KMS-11 (cell line): ENCODE results near the gene COQ10B.

Experiments
- H2AFZ ChIP-seq: fragments of 200-600 bp; sonication (generic); 2 replicates; pipeline ENCODE4 v1.6.1; 2016; ENCODE audit warnings: antibody characterized with exemption, mixed run types, low read depth
- H3K27ac ChIP-seq: fragments of 200-600 bp; sonication (generic); 2 replicates; pipeline ENCODE4 v1.6.1; 2016; ENCODE audit warnings: mild to moderate bottlenecking, mixed run types
- H3K27me3 ChIP-seq: fragments of 200-600 bp; sonication (generic); 2 replicates; pipeline ENCODE4 v1.6.1; 2017; ENCODE audit warnings: mild to moderate bottlenecking, low read depth, mixed run types, moderate library complexity; ENCODE audit not compliant: insufficient read depth
- H3K36me3 ChIP-seq: fragments of 200-600 bp; sonication (generic); 2 replicates; pipeline ENCODE4 v1.6.1; 2017; ENCODE audit warnings: mild to moderate bottlenecking, mixed run types; ENCODE audit not compliant: insufficient read depth
- H3K4me1 ChIP-seq: fragments of 200-600 bp; sonication (generic); 2 replicates; pipeline ENCODE4 v1.6.1; 2016; ENCODE audit warnings: mild to moderate bottlenecking, low read depth, mixed run types; ENCODE audit not compliant: poor library complexity, severe bottlenecking
- H3K4me2 ChIP-seq: fragments of 200-600 bp; sonication (generic); 2 replicates; pipeline ENCODE4 v1.7.0; 2016; ENCODE audit warnings: mild to moderate bottlenecking, mixed run types
- H3K4me3 ChIP-seq: fragments of 200-600 bp; sonication (generic); IDR thresholded peaks from 2 replicates; pipeline ENCODE4 v1.6.1; 2017; ENCODE audit warnings: low read depth, low read length, mixed read lengths; ENCODE audit not compliant: insufficient read depth
- H3K79me2 ChIP-seq: fragments of 200-600 bp; sonication (generic); 2 replicates; pipeline ENCODE4 v1.6.1; 2016; ENCODE audit warnings: low read depth, mixed run types; ENCODE audit not compliant: insufficient read depth
- H3K9ac ChIP-seq: fragments of 200-600 bp; sonication (generic); 2 replicates; pipeline ENCODE4 v1.6.1; 2016; ENCODE audit warnings: mild to moderate bottlenecking, mixed run types
- H4K20me1 ChIP-seq: fragments of 200-600 bp; sonication (generic); 2 replicates; pipeline ENCODE4 v1.6.1; 2016; ENCODE audit warnings: mild to moderate bottlenecking, mixed run types; ENCODE audit not compliant: insufficient read depth
- TF ChIP-seq, protein P1 (sequence below): fragments of 200-600 bp; sonication (generic); conservative IDR thresholded peaks from 2 replicates; pipeline ENCODE4 v1.6.1; 2017; ENCODE audit warnings: low read depth, mild to moderate bottlenecking, antibody characterized with exemption, low read length, moderate library complexity, mixed read lengths

The COQ10B gene

DNA sequence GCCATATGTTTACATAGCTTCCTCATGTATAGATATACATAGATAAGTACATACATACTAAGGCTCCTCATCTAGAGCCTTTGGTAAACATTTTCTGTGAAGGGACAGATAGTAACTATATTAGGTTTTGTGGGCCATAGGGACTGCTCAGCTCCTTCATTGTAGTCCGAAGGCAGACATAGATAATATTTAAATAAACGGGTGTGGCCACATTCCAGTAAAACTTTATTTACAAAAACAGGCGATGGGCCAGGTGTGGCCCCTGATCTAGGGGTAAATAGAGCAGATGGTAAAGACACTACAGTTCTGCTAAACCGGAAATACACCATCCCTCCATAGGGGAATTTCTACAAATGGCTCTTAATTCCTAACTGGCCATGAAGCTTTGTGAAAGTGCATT, 7.3 kb downstream of the COQ10B start:
- Histone ChIP-seq H3K4me1 (peaks cover 4% of the 10 kb centered on the region), H3K27ac (no peak overlapping the region), H3K79me2 (peaks cover 50% of the 10 kb centered on the region), H3K4me3 (no peak overlapping the region), H3K27me3 (no peaks in the 10 kb centered on the region), H3K9ac (no peak overlapping the region), H3K4me2 (no peak overlapping the region), H3K36me3 (peaks cover 9% of the 10 kb centered on the region; the same call in 1 of the 2 replicates), H4K20me1 (peaks cover 6% of the 10 kb centered on the region; the same call in 1 of the 2 replicates), H2AFZ (no peak overlapping the region)
- TF ChIP-seq, protein P1, sequence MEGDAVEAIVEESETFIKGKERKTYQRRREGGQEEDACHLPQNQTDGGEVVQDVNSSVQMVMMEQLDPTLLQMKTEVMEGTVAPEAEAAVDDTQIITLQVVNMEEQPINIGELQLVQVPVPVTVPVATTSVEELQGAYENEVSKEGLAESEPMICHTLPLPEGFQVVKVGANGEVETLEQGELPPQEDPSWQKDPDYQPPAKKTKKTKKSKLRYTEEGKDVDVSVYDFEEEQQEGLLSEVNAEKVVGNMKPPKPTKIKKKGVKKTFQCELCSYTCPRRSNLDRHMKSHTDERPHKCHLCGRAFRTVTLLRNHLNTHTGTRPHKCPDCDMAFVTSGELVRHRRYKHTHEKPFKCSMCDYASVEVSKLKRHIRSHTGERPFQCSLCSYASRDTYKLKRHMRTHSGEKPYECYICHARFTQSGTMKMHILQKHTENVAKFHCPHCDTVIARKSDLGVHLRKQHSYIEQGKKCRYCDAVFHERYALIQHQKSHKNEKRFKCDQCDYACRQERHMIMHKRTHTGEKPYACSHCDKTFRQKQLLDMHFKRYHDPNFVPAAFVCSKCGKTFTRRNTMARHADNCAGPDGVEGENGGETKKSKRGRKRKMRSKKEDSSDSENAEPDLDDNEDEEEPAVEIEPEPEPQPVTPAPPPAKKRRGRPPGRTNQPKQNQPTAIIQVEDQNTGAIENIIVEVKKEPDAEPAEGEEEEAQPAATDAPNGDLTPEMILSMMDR = no peak

GRCh38 chr2:197461057-197461456, 7.7 kb downstream of the COQ10B start:
- no peak overlapping the region for H3K9ac ChIP-seq
- TF ChIP-seq, protein P1 = no peak
- H3K4me3 ChIP-seq = no peak overlapping the region
- H4K20me1 ChIP-seq = peaks cover 6% of the 10 kb centered on the region; the same call in 1 of the 2 replicates
- no peak overlapping the region for H3K27ac ChIP-seq
- peaks cover 46% of the 10 kb centered on the region for H3K79me2 ChIP-seq
- H2AFZ ChIP-seq = no peak overlapping the region
- peaks cover 9% of the 10 kb centered on the region; the same call in 1 of the 2 replicates for H3K36me3 ChIP-seq
- H3K27me3 ChIP-seq = no peaks in the 10 kb centered on the region
- peaks cover 4% of the 10 kb centered on the region for H3K4me1 ChIP-seq
- H3K4me2 ChIP-seq = no peak overlapping the region

GRCh38 chr2:197464175-197464574, 10.8 kb downstream of the COQ10B start:
- no peak overlapping the region for H3K27ac ChIP-seq
- no peak overlapping the region for H3K4me2 ChIP-seq
- no peak overlapping the region for H3K9ac ChIP-seq
- peaks cover 4% of the 10 kb centered on the region for H3K4me1 ChIP-seq
- no peaks in the 10 kb centered on the region for H3K27me3 ChIP-seq
- H3K36me3 ChIP-seq = peaks cover 9% of the 10 kb centered on the region; the same call in 1 of the 2 replicates
- H3K79me2 ChIP-seq = peaks cover 16% of the 10 kb centered on the region; the same call in 1 of the 2 replicates
- TF ChIP-seq, protein P1 = no peak
- no peak overlapping the region for H2AFZ ChIP-seq
- no peaks in the 10 kb centered on the region for H4K20me1 ChIP-seq
- no peak overlapping the region for H3K4me3 ChIP-seq

DNA sequence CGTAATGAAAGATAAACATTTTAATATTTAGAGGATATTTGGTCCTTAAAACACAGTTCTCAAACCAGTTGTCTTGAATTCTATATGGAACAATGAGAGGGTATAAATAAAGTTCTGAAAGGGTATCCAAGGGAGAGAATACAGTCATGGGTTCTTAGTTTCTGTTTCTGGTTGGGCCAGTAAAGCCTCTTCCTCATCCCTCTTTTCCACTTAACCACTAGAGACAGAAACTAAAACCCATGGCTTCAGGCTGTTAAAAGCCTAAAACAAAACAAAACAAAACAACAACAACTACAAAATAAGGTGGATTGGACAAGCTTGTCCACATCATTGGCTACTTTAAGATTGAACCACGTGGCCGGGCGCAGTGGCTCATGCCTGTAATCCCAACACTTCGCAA, 18.8 kb downstream of the COQ10B start:
- H3K4me3 ChIP-seq = no peak overlapping the region
- peaks cover 9% of the 10 kb centered on the region for H3K4me1 ChIP-seq
- H3K79me2 ChIP-seq = no peaks in the 10 kb centered on the region
- H4K20me1 ChIP-seq = no peaks in the 10 kb centered on the region
- peaks cover 4% of the 10 kb centered on the region; the same call in 1 of the 2 replicates for H3K36me3 ChIP-seq
- no peak overlapping the region for H3K27ac ChIP-seq
- no peak overlapping the region for H2AFZ ChIP-seq
- H3K27me3 ChIP-seq = no peaks in the 10 kb centered on the region
- TF ChIP-seq, protein P1 = no peak
- no peak overlapping the region for H3K4me2 ChIP-seq
- H3K9ac ChIP-seq = no peak overlapping the region
